GM19099 (cell line): ENCODE results near the gene AHCYL2.

Experiments used
- POLR2A ChIP-seq: IDR thresholded peaks from 3 replicates; pipeline ENCODE4 v1.6.1; 2011; ENCODE audit warnings: low read depth; ENCODE audit not compliant: insufficient read length; ENCODE audit errors: extremely low read depth

AHCYL2 gene

GRCh38 chr7:129225206-129225930, 538 bp downstream of the AHCYL2 start:
- TF ChIP-seq POLR2A, result peak; percentile 1

GRCh38 chr7:129225931-129226572, 1.2 kb downstream of the AHCYL2 start:
- TF ChIP-seq POLR2A, result no peak

DNA sequence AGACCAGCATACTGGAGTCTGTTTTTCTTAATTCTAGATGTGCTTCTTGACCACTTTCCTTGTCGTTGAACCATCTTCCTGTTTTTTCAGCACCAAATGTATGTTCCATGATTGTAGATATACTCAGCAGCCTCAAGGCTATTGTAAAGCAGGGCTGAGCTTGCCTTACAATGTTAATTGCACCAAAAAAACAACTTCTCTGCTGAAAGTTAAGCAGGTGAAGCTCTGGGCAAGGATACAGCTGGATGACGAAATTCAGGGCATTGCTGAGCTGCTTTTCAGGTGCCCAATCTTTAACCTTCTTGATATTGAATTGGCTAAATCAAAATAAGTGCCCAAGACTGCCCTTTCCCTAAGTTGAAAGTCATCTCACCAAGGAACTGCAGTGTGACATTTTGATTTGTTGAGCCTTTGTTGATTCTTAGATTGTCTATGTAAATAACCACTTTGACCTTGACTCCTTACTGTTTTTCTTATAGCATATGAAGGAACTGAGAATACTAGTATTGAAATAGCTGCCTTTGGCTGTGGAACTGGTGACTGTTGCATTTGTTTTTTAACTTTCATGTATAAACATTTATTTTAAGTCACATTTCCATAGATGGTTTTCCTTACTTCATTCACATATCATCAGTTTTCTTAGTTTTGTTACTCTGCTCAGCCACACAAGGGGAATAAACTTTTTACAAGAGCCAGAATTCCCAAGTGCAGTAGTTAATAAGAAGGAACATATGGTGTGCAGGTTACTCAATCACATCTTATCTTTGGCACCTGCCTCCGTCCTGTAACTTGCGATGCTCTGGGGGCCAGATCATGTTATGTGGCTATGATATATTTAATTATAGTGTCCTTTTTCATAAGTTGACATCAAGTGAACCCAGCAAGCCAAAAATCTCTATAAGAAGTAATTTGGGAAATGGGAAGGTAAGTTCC, 3.1 kb downstream of the AHCYL2 start:
- no peak for TF ChIP-seq POLR2A

DNA sequence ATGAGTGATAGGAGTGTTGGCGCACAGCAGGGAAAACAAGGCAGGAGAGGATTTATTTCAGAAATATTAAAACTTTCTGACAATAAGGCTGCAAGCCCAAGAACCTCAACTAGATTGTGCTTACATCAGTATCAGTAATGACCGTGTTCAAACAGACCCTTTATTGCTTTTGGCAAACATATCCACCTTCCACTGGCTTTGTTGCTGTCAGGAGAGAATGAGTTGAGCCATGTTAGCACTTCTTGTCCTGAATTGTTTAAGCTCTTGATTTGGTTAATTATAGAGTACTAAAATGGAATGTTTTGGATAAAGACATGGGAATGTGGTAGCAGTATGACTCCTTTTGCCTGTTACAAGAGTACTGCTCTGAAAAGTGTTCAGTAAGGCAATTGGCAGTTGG, 3.8 kb downstream of the AHCYL2 start:
- no peak for TF ChIP-seq POLR2A

GRCh38 chr7:129231666-129232065, 6.8 kb downstream of the AHCYL2 start:
- no peak for TF ChIP-seq POLR2A

- TF ChIP-seq POLR2A, result no peak
Measured at GRCh38 chr7:129238546-129238945, 13.7 kb downstream of the AHCYL2 start.

GRCh38 chr7:129240119-129240820, 15.4 kb downstream of the AHCYL2 start:
- no peak for TF ChIP-seq POLR2A

- no peak for TF ChIP-seq POLR2A
Measured at GRCh38 chr7:129244220-129244619, 19.4 kb downstream of the AHCYL2 start.

GRCh38 chr7:129245533-129245932, 20.7 kb downstream of the AHCYL2 start:
- no peak for TF ChIP-seq POLR2A

DNA sequence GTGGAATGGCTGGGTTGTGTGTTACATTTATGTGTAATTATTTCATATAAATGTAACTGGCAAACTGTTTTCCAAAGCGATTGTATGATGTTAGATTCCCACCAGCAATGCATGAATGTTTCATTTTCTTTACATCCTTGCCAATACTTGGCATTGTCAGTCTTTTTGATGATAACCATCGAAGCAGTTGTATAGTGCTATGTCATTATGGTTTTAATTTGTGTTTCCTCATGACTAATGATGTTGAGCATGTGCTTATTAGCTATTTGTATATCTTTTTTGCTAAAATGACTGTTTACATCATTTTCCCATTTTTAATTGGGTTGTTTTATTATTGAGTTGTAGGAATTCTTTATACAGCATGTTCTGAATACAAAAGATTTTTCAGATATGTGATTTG, 22.3 kb downstream of the AHCYL2 start:
- TF ChIP-seq POLR2A, result no peak

DNA sequence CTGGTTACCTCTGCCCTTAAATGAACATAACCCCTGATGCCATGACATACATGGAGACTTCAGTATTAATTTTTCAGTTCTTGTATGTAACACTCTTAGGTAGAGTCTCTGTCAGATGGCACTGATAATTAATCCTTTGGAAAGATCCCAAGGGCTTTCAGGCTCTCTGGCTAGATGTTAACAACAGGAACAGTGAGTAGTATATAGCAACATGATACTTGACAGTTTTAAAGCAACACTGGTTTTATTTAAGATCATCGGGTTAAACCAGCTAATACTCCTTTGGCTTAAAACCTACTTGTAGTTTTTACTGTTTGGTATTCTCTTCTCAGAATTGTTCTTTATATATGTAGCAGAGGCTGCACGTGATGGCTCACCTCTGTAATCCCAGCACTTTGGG, 27.3 kb downstream of the AHCYL2 start:
- TF ChIP-seq POLR2A, result no peak

- no peak for TF ChIP-seq POLR2A
Measured at GRCh38 chr7:129255800-129256199, 31.0 kb downstream of the AHCYL2 start.

DNA sequence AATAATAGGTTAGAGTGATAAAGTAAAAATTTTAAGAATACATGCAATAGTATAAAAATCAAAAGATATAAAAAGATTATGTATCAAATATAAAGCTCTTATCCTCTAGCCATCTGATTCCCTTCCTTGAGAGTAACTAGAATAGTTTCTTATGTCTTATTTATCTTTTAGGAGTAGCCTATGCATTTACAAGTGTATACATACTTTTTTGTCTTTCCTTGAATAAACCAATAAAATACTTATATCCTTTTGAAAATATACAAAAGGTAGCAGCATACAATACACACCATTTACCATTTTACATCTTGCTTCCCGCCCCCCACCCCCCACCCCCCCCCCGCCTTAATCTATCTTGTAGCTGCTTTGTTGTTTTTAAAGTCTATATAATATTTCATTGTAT, 31.4 kb downstream of the AHCYL2 start:
- TF ChIP-seq POLR2A, result no peak

- no peak for TF ChIP-seq POLR2A
Measured at GRCh38 chr7:129257168-129257567, 32.3 kb downstream of the AHCYL2 start.
